RCC 7860 (cell line): ENCODE measurements around the gene PTPRZ1.

ENCODE experiments used
- DNase-seq: peaks from one replicate; pipeline ENCODE4 v3.0.0-alpha.2; 2015; ENCODE audit warnings: low spot score
- FAIRE-seq: peaks from 2 replicates; lab custom pipeline; 2012; peaks lifted over from hg19 to GRCh38; lab: Jason Lieb, UNC

PTPRZ1 gene

GRCh38 chr7:121872831-121873288 is at the start of gene PTPRZ1:
Gene PTPRZ1 (plus strand): TSS chr7:121873161. CDS start chr7:121873500, 339 bp downstream.
- DNase-seq = no peak
- FAIRE-seq = no peak

DNA sequence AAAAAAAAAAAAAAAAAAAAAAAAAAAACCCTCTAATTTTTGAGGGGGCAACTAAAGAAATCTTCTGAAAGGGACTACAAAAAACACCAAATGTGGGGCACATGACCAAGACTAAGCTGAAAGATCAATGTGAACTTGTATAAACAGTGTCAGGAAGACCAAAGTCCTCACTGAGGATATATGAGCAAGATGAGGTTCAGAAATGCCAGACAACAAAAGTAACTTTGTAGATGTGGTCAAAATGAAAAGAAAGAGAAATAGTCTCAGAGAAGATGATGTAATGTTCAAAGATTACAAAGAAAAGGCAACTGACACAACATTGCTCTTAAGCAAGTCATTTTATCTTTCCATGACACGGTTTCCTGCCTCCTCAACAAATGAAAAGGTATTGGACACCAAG is 48.7 kb upstream of the PTPRZ1 start:
- FAIRE-seq = no peak
- DNase-seq = no peak

GRCh38 chr7:121831351-121831750 is 41.6 kb upstream of the PTPRZ1 start:
- DNase-seq (no peak), FAIRE-seq (no peak)

DNA sequence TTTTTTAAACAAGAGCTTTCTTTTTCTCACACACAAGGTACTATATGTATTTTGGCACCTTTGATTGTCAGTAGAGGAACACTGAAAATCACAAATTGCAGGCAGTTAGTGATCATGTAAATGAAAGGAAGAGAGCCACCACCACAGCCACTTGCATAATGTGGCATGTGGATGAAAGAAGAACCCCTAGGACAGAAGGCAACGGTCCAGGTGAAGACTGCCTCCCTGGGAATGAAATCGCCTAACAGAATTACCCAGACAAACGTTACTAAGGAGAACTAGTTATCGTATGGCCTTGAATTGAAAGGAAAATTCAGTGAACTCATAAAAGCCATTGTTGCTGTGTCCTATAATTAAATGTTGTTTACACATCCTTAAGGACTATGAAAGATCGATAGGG is 41.2 kb upstream of the PTPRZ1 start:
- FAIRE-seq = no peak
- no peak for DNase-seq

DNA sequence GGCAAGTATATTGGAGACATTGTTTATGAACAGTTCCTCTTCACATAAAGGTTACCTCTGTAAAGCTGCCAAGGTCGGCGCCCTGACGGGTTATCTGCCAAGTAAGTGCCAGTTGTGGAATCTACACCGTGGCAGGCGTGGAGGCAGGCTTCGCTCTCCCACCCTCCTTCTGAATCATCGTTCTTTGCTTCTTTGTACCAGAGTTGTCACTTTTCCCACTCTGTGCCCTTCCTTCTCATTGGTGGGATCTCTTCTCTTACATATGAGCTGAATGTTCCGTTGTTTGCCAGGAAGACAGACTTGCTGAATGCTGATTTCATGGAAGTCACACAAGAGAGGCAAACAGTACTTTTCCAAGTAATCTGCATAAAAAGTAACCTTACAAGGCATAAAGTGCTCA is 40.6 kb upstream of the PTPRZ1 start:
- DNase-seq = no peak
- FAIRE-seq = no peak

GRCh38 chr7:121833991-121834390 is 39.0 kb upstream of the PTPRZ1 start:
- FAIRE-seq = no peak
- DNase-seq = no peak

DNA sequence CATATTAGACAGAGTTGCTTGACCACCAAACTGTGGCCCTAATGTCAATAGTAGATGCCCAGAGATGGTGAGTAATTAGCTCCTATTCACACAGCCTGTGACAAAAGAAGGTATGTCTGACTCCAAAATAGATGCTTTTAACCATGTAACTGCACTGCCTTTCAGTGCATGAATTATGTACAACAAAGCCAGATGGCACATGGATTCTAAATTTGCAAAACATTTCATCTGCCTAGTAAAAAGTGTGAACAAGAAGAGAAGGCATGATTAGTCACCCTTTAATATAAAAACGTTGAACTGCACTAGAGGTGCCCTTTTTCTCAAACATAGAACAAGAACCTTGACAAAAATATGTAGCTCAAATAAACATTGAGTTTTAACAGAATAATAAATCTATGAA is 35.5 kb upstream of the PTPRZ1 start:
- no peak for DNase-seq
- no peak for FAIRE-seq

DNA sequence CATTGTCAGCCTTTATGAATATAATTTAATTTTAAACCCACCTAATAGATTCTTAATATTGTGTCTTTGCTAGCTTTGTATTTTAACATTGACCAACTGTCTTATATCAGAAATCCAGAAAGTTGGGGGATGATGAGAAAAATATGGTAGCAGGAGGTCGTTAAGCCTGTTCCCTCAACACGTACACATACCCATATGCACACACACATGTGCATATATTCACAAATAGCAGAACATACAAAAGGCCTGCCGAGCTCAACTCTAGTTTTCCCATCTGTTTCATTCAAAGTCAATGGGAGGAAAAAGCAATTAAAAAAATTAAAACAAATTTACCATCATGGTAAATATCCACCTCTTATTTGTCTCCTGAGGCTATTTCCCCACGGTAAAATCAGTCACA is 25.9 kb upstream of the PTPRZ1 start:
- DNase-seq (no peak), FAIRE-seq (no peak)

DNA sequence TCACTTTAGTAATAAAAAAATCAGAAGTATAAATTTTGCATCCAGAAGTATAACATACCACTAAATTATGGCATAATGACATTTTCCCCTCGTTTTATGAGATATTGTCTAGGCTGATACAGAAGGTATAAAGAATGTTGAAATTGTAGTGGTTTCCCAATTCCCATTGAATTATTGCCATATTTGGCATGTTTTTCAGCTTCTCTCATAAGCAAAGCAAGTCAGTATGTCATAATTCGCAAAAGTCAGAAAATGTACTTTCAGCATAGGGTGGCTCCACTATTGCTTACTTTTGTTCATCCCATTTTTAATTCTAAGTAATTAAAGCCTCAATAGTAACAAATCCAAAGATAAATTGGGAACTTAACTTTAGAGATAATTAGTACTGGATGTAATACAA is 19.7 kb upstream of the PTPRZ1 start:
- DNase-seq (no peak), FAIRE-seq (no peak)

DNA sequence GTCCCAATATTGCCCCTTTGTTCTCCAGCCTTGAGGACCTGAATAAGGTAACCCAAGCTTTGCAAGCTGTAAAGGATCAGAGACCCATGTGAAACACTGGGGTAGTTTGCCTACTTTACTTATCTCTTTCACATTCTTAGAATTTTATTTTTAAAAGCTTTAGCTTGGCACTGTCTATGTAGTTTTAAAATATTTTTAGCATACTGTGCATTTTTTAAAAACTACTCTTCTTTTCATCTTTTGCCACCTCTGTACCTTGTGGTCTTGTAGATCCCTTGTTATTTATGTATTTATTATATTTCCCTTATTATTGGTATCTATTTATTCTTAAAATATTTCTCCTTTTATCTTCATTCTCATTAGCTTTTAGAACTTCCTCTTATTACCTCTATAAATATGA is 12.0 kb upstream of the PTPRZ1 start:
- FAIRE-seq (peak; percentile 40), DNase-seq (no peak)

DNA sequence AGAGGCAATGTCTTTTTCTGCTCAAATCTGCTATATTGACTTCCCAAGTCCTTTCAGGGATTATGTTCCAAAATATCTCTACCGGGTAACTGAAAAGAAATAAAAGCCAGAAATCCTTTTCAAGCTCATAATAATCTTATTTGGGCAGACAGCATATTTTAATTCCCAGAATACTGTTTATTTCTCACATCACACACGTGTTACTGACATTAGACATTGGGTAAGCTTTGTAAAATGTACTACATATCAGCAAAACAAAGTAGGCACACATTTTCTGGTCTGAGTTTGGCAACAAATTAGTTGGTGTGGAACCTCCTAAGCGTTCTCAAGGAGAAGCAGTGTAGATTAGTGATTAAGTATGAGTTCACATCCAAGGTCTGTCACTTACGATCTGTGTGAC is 10.4 kb upstream of the PTPRZ1 start:
- no peak for FAIRE-seq

DNA sequence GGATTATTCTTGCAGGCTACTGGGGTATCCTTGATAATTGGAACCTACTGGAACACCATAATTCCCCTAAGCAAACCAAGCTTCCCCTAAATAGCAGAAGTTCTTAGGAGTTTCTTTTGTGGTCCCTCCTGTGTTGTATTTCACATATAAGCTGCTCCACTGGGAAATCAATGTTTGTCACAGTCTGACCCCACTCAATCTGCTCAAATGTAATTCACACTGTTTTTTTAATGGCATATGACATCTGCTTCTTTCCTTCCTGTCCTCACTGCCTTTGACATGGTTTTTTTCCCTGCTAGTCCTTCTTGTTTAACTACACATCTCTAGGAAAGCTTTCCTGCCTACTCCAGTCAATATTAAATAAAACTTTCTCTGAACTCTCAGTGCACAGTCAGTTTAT is 1.8 kb upstream of the PTPRZ1 start:
- FAIRE-seq = no peak
- no peak for DNase-seq

More for the DNA sequence above, 10.4 kb upstream of the PTPRZ1 start:
- no peak for DNase-seq

- no peak for DNase-seq
- FAIRE-seq = no peak
Measured at GRCh38 chr7:121873289-121874194, 581 bp downstream of the PTPRZ1 start.

DNA sequence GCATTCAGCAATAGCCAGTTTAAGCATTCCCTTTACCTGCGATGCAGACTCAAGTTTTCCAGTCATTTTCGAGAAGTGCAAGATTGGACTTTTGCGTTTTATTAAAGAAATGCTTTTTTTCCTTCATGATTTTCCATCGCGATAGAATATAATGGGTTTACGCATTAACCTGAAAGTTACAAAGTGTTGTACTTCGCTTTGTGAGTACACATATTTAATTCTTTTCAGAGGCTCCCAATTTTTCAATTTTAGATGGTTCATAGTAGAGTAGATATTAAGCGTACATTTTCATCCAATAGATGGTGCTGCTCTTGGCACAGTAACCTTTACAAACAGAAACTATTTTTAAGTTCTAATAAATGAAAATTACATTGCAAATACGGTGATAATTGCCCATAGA is 1.3 kb downstream of the PTPRZ1 start:
- DNase-seq (no peak), FAIRE-seq (no peak)

GRCh38 chr7:121875203-121875602 is 2.2 kb downstream of the PTPRZ1 start:
- no peak for DNase-seq
- no peak for FAIRE-seq

DNA sequence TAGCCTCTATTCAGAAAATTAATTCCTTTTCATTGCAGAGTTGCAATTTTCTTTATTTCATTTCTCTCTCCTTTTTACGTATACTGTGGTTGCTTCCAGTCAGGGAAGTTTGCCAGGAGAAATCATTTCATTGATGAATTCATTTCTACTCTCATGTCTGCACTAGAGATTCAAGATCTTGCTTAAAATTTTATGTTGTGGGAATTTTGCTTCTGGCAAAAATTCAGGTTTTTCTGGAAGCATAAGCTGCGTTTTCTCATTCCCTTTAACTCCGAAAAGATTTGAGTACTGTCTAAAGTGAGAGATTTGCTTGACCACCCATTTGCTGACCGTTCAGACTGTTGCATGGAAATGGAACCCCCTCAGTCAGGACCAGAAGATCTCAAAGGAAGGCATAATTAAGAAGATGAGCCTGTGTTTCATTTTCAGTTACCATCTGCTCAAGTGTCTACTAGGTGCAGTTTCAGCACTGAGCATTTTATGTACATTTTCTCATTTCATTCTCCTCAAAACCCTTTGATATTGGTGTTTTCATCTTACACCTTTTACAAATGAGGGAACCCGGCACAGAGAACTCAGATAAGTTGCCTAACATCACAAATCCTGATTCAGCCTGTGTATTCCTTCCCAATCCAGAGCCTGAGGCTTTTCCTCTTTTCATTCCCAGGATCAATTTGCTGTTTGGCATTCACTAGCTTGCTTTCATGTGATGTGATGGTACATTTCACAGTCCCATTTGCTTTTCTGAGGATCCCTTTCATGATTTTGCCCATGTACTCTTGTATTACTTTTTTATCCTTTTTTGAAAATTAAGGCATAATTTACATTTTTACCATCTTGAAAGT is 3.9 kb downstream of the PTPRZ1 start:
- FAIRE-seq = no peak
- no peak for DNase-seq

DNA sequence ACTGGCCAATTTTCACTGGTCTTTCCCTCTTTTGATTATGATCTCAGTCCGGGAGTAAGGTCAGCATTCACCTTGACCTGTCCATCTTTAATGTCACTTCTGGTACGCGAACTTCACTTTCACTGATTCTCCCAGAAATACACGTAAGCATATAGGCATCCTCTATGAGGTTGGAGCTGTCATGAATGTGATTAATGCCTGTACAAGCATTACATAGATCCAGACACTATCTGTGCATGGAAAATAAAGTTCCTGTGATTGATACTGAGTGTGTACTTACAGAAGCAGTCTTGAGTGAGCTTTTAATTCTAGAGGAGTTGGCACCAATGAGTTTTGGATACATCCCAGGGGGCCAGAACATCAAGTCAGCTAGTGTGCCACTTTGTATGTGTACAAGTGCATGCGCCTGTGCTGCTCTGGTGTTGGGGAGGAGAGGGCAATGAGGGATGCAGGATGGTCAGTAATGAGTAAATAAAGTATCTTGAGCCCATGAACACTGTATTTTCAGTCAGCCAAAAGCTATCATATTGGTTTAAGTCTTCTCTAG is 6.0 kb downstream of the PTPRZ1 start:
- no peak for DNase-seq
- no peak for FAIRE-seq

DNA sequence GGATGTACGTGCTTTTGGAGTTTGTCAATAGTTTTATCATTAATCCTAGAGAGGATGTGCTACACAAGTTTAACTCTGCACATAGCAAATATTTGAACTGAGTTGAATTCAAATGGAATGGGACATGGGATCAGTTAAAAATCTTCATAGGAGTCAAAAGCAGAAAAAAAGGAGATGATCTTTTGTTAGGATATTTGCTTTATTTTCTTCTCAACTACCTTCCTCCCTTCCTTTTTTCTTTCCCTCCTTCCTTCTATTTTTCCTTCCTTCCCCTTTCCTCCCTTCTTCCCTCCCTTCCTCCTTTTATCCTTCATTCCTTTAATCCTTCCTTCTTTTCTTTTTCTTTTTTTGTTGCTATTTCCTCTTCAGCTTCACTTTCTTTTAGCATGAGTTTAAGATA is 6.6 kb downstream of the PTPRZ1 start:
- no peak for FAIRE-seq

DNA sequence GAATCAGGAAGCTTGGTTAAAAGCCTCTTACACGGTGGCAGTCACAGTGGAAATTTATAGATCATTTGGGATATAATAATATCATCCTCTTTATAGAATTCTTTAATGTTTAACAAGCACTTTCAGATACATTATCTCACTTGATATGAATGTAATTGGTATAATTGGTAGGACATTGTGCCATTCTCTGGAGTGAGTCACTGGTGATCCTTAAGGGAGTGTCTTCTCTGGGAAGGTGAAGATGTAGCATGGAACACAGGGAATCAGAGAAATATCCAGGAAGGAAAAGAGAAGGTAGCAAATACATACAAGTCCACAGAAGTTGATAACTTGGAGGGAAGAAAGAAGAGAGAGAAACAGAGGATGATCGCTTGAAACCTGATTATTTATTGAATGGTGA is 9.8 kb downstream of the PTPRZ1 start:
- FAIRE-seq = no peak
- no peak for DNase-seq

More for the DNA sequence above, 6.6 kb downstream of the PTPRZ1 start:
- DNase-seq = no peak

GRCh38 chr7:121885166-121885920 is 12.4 kb downstream of the PTPRZ1 start:
- FAIRE-seq (no peak), DNase-seq (no peak)

DNA sequence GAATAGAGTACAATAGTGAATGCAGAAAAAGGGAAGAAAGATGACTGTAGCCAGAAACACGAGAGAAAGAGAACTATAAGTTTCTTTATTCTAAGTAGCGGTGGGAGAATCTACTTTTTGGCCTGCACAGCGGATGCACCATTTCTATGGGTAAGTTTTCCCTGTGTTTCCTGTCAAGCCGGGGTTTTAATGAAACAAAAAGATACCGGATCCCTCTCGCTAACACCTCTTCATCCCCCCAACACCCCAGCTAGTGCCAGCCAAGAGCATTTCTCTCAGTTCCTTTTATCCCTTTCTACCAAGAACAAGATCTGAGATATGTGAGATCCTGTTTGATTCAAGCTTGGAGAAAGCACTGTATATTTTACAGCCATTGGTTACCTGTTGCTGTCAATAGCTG is 14.7 kb downstream of the PTPRZ1 start:
- FAIRE-seq = no peak
- no peak for DNase-seq
